Stimulated activated CD8-positive, alpha-beta memory T cell treated with anti-CD3 and anti-CD28 coated beads, Interleukin-12 subunit alpha, Interleukin-12 subunit beta, amount 100 ng/mL, for 24 hours (primary cell): Measurements from ENCODE around the gene TGM1.
"Not testable (repeated sequence)": the region's sequence is repeated elsewhere in the genome, so short reads cannot be mapped to it uniquely, and the experiment has no call there.

Experiments used
- DNase-seq: peaks from one replicate; pipeline ENCODE4 v3.0.0-alpha.2; 2020; ENCODE audit errors: extremely low read depth

Gene TGM1

DNA sequence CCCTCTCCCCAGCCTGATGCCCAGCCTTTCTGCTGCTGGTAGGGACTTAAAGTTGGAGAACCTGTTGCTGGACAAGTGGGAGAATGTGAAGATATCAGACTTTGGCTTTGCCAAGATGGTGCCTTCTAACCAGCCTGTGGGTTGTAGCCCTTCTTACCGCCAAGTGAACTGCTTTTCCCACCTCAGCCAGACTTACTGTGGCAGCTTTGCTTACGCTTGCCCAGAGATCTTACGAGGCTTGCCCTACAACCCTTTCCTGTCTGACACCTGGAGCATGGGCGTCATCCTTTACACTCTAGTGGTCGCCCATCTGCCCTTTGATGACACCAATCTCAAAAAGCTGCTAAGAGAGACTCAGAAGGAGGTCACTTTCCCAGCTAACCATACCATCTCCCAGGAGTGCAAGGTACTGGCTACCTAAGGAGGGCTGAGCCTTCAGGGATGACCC lies 55.8 kb downstream of the TGM1 start:
- no peak for DNase-seq

DNA sequence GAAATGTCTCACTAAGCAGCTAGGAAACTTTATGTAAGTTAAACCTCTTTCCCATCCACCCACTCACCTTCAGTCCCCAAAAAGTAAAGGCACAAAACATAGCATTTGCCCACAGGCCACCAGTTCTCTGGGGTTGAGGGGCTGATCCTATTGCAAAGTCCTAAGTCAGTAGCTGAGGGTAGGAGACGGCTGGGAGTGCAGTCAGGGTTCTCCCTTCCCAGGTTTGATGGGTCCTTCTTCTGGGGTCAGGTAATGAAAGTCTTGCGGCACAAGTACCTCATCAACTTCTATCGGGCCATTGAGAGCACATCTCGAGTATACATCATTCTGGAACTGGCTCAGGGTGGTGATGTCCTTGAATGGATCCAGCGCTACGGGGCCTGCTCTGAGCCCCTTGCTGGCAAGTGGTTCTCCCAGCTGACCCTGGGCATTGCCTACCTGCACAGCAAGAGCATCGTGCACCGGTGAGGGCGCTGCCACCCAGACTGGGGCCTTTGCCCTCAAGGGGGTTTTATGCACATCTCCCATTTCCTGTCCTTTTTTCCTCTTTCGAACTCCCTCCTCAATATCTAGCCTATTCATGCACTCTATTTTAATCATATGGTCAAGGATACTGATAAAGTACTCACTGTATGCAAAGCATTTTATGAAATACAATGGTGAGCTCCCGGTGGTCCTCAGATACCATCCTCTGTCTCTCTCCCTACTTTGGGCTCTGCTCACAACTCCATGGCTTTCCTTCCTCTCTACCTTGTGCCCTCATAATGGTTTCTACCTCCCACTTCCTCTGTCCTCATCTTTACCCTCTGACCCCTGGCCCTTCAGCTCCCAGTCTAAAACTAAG lies 56.5 kb downstream of the TGM1 start:
- no peak for DNase-seq

DNA sequence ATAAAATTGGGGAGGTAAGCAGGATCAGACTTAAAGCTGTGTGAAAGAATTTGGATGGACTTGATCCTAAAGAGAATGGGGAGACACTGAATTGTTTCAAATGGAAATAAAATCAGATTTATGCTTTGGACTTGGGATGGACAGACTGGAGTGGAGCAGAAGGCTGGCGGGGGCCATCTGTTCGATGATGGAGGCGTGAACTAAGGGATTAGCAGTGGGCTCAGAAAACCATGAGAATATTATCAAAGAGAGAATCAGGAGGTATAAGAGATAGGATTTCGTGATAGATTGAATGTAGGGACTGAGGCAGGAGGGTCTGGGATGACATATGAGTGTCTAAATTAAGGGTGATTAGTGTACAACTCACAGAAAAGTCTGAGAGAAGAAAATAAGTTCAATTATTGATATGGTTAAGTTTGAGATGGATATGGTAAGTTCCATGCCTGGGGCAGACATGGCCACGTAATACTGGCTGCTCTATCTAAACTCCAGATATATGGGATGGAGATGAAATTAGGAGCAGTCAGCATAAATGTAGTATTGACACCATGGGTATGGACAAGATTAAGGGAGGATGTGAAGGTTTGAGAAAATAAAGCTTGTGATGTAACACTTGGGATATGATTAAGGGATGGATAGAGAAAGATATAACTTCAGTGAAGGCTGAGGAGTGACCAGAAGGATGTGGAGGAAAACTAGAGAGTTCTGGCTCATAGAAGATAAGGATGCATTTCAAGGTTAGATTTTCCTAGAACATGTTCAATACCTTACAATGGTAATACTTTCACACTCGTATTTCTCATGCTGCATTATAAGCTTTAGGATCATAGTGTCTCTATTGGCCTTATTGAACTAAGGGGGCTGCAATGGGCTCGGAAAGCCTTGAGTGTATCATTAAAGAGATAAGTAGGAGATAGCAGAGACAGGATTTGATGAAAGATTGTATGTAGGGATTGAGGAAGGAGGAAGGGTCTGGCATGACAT lies 58.5 kb downstream of the TGM1 start:
- DNase-seq, result no peak

DNA sequence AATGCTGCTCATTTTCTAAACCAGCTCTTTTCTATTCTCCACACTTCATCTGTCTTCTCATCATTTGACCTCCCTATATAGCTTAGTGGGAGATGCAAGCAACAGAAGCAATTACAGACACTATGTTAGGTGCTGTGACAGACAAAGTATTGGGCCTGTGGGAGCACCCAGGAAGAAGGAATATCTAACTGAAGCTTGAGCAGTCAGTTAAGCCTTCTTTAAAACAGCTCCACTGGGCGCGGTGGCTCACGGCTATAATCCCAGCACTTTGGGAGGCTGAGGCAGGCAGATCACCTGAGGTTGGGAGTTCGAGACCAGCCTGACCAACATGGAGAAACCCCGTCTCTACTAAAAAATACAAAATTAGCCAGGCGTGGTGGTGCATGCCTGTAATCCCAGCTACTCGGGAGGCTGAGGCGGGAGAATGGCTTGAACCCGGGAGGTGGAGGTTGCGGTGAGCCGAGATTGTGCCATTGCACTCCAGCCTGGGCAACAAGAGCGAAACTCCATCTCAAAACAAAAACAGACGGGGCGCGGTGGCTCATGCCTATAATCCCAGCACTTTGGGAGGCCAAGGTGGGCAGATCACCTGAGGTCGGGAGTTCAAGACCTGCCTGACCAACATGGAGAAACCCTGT lies 59.6 kb downstream of the TGM1 start:
- not testable (repeated sequence) for DNase-seq

DNA sequence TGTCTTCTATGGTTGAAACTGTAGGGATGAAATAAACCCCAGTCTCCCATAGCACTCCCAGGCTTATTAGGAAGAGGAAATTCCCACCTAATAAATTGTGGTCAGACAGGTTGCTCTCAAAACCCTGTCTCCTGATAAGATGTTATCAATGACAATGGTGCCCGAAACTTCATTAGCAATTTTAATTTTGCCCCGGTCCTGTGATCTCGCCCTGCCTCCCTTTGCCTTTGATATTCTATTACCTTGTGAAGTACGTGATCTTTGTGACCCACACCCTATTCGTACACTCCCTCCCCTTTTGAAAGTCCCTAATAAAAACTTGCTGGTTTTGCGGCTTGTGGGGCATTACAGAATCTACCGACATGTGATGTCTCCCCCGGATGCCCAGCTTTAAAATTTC lies 60.4 kb downstream of the TGM1 start:
- not testable (repeated sequence) for DNase-seq
